K562 (cell line): ENCODE data around the gene PTPRU. TPM values are rescaled to one million over a fixed set of nuclear protein-coding genes. Genes with fewer than 3 reads are reported as not detected.
A peak's percentile ranks its signal among the peaks of the same experiment; 100 is the strongest.

ENCODE experiments used
- ATAC-seq: fragments of 200-7000 bp; cut with Tn5 transposase; 3 replicates; pipeline ENCODE4 v1.9.1; 2020; ENCODE audit warnings: moderate library complexity
- BruUV-seq: library from RNA; stranded (reverse); fragments of 400-500 nt; replicated peaks from 2 replicates; lab custom pipeline; 2021; lab: Mats Ljungman, UMichigan
- CTCF ChIA-PET: fragments of 300-600 bp; formaldehyde crosslinking; extraction: SDS; loops from one replicate; lab custom pipeline; 2021; ENCODE audit warnings: low intra/inter-chr PET ratio; lab: Yijun Ruan, JAX
- POLR2A ChIA-PET: fragments of 300-600, 350-650 bp; sonication (Branson Sonifier 250); formaldehyde crosslinking; extraction: SDS; loops from one replicate; lab custom pipeline; 2021; ENCODE audit warnings: antibody characterized with exemption, inconsistent platforms; lab: Yijun Ruan, JAX
- DNase-seq, 4 experiments: peaks; one replicate each; pipeline versions ENCODE4 v3.0.0 to v3.0.0-alpha.2; 2011 to 2018; ENCODE audit warnings: low spot score in 3 of 4, mixed read lengths in 3 of 4; ENCODE audit errors: extremely low read depth in 1 of 4
- FAIRE-seq: peaks from 2 replicates; lab custom pipeline; 2011; peaks lifted over from hg19 to GRCh38; lab: Jason Lieb, UNC
- H2AFZ ChIP-seq: 2 replicates; pipeline ENCODE4 v1.6.0; 2011; ENCODE audit warnings: low read depth, low read length, control low read depth, inconsistent platforms
- H3K27ac ChIP-seq: fragments of 200-600 bp; 3 replicates; pipeline ENCODE4 v1.8.0; 2011; ENCODE audit warnings: low read depth, mild to moderate bottlenecking, control low read depth, inconsistent platforms, low read length, moderate library complexity, mixed read lengths; ENCODE audit errors: extremely low read depth
- H3K27me3 ChIP-seq, 2 experiments: fragments of 300-600 bp in 1 of 2; 2 replicates in 1 of 2; 3 replicates in 1 of 2; pipeline versions ENCODE4 v1.6.0 to v1.8.0; 2011; ENCODE audit warnings: inconsistent platforms in 2 of 2, low read length in 2 of 2, mild to moderate bottlenecking in 1 of 2, mixed read lengths in 1 of 2, moderate library complexity in 1 of 2; ENCODE audit not compliant: control insufficient read depth in 2 of 2, insufficient read depth in 2 of 2
- H3K36me3 ChIP-seq: fragments of 300-600 bp; 3 replicates; pipeline ENCODE4 v1.8.0; 2011; ENCODE audit warnings: mild to moderate bottlenecking, low read length, inconsistent platforms; ENCODE audit not compliant: control insufficient read depth, insufficient read depth
- H3K4me1 ChIP-seq, 2 experiments: fragments of 200-600 bp in 1 of 2; replicated peaks in 1 of 2; 2 replicates in 1 of 2; 3 replicates in 1 of 2; pipeline versions ENCODE4 v1.5.1 to v1.8.0; 2011; ENCODE audit warnings: inconsistent platforms in 2 of 2, low read length in 2 of 2, mild to moderate bottlenecking in 1 of 2, mixed read lengths in 1 of 2, moderate library complexity in 1 of 2; ENCODE audit not compliant: control insufficient read depth in 2 of 2, insufficient read depth in 2 of 2
- H3K4me2 ChIP-seq: 2 replicates; pipeline ENCODE4 v1.6.1; 2011; ENCODE audit warnings: low read length, control low read depth, inconsistent platforms, mixed read lengths; ENCODE audit not compliant: insufficient read depth
- H3K4me3 ChIP-seq: fragments of 200-600 bp; sonication (generic), shearing (Covaris generic); 2 replicates; pipeline ENCODE4 v1.5.1; 2016; ENCODE audit warnings: control low read depth, inconsistent platforms
- H3K79me2 ChIP-seq: fragments of 200-600 bp; 3 replicates; pipeline ENCODE4 v1.8.0; 2011; ENCODE audit warnings: low read length, inconsistent platforms; ENCODE audit not compliant: control insufficient read depth, insufficient read depth
- H3K9ac ChIP-seq, 2 experiments: 2 replicates each; pipeline versions ENCODE4 v1.6.0 to v1.6.1; 2011; ENCODE audit warnings: low read depth in 2 of 2, low read length in 2 of 2, control low read depth in 1 of 2, inconsistent platforms in 1 of 2, mild to moderate bottlenecking in 1 of 2, mixed read lengths in 1 of 2; ENCODE audit not compliant: insufficient read depth in 1 of 2
- H3K9me1 ChIP-seq: one replicate; pipeline ENCODE4 v1.6.0; 2011; ENCODE audit warnings: inconsistent platforms, mild to moderate bottlenecking, low read length, moderate library complexity; ENCODE audit not compliant: control insufficient read depth, insufficient read depth
- H3K9me3 ChIP-seq: replicated peaks from 2 replicates; pipeline ENCODE4 v1.5.1; 2011; ENCODE audit warnings: low read depth, low read length, inconsistent platforms; ENCODE audit not compliant: control insufficient read depth, insufficient read depth
- H4K20me1 ChIP-seq: replicated peaks from 2 replicates; pipeline ENCODE4 v1.6.1; 2011; ENCODE audit warnings: low read length, inconsistent platforms, mixed read lengths; ENCODE audit not compliant: control insufficient read depth, insufficient read depth
- CBFB ChIP-seq: sonication (generic); formaldehyde crosslinking; IDR thresholded peaks from 2 replicates; pipeline ENCODE4 v1.4.0; 2020; ENCODE audit warnings: mild to moderate bottlenecking, missing genetic modification reagents
- CSDE1 ChIP-seq, 2 experiments: fragments of 450-650 bp; IDR thresholded peaks; 2 replicates each; pipeline ENCODE4 v1.6.1; 2016; ENCODE audit warnings: mild to moderate bottlenecking in 1 of 2
- ETS1 ChIP-seq: conservative IDR thresholded peaks from 2 replicates; pipeline ENCODE4 v1.6.1; 2011; ENCODE audit warnings: low read depth, mild to moderate bottlenecking, low read length; ENCODE audit not compliant: control insufficient read depth
- HDAC1 ChIP-seq, 2 experiments: fragments of 450-650 bp; IDR thresholded peaks; 2 replicates each; pipeline ENCODE4 v1.6.1; 2016 to 2017; ENCODE audit warnings: inconsistent platforms in 1 of 2, mild to moderate bottlenecking in 1 of 2, moderate library complexity in 1 of 2
- IRF2 ChIP-seq: sonication (generic); formaldehyde crosslinking; IDR thresholded peaks from 2 replicates; pipeline ENCODE4 v1.8.1; 2022; ENCODE audit warnings: mild to moderate bottlenecking, missing genetic modification reagents
- MIER1 ChIP-seq: fragments of 450-650 bp; IDR thresholded peaks from 2 replicates; pipeline ENCODE4 v1.6.1; 2016; ENCODE audit warnings: antibody characterized with exemption, mild to moderate bottlenecking, low read depth
- POLR2AphosphoS2 ChIP-seq: IDR thresholded peaks from 2 replicates; pipeline ENCODE4 v1.6.1; 2012; ENCODE audit warnings: low read length, improper control_type of control experiment
- POU5F1 ChIP-seq: fragments of 150-350 bp; IDR thresholded peaks from 2 replicates; pipeline ENCODE4 v1.6.1; 2014; ENCODE audit warnings: borderline replicate concordance, low read length, low read depth, mild to moderate bottlenecking; ENCODE audit not compliant: partially characterized antibody
- RBM34 ChIP-seq: fragments of 200-400 bp; formaldehyde crosslinking; IDR thresholded peaks from 2 replicates; pipeline ENCODE4 v1.6.1; 2018; ENCODE audit warnings: low read length, borderline replicate concordance; ENCODE audit not compliant: insufficient read depth
- SIRT6 ChIP-seq: IDR thresholded peaks from one replicate; pipeline ENCODE4 v1.6.1; 2012; ENCODE audit warnings: low read depth, mild to moderate bottlenecking, control low read depth, inconsistent platforms, low read length, moderate library complexity
- SLC30A9 ChIP-seq: fragments of 250-450 bp; sonication (Bioruptor Pico); IDR thresholded peaks from 2 replicates; pipeline ENCODE4 v1.8.0; 2022; ENCODE audit warnings: mild to moderate bottlenecking, moderate library complexity
- SP1 ChIP-seq: sonication (generic); formaldehyde crosslinking; IDR thresholded peaks from 2 replicates; pipeline ENCODE4 v1.8.1; 2022; ENCODE audit warnings: mild to moderate bottlenecking, missing genetic modification reagents
- SRSF7 ChIP-seq: fragments of 200-400 bp; formaldehyde crosslinking; optimal IDR thresholded peaks from 2 replicates; pipeline ENCODE3; 2017; ENCODE audit warnings: mild to moderate bottlenecking, low read depth, low read length
- YBX1 ChIP-seq: fragments of 450-650 bp; IDR thresholded peaks from 2 replicates; pipeline ENCODE4 v1.7.1; 2016; ENCODE audit warnings: mild to moderate bottlenecking
- ZNF146 ChIP-seq: IDR thresholded peaks from one replicate; pipeline ENCODE4 v1.6.1; 2018; ENCODE audit warnings: missing compliant biosample characterization; ENCODE audit not compliant: unreplicated experiment
- ZNF695 ChIP-seq: fragments of 450-650 bp; formaldehyde crosslinking; IDR thresholded peaks from 2 replicates; pipeline ENCODE4 v1.4.0; 2020; ENCODE audit warnings: mild to moderate bottlenecking, moderate library complexity
- ZNF699 ChIP-seq: fragments of 250-450 bp; sonication (Bioruptor Pico); IDR thresholded peaks from 2 replicates; pipeline ENCODE4 v1.8.0; 2021; ENCODE audit warnings: mild to moderate bottlenecking, moderate library complexity; ENCODE audit not compliant: insufficient replicate concordance
- ZNF780A ChIP-seq: fragments of 250-450 bp; sonication (Bioruptor Pico); IDR thresholded peaks from 2 replicates; pipeline ENCODE4 v1.5.0; 2021; ENCODE audit warnings: mild to moderate bottlenecking
- ZSCAN29 ChIP-seq: fragments of 450-650 bp; IDR thresholded peaks from 2 replicates; pipeline ENCODE4 v1.6.1; 2017
- WGBS: fragments of 100-300 bp; shearing (Covaris generic); methylation state at CpG from one replicate; pipeline ENCODE4 v1.1.6; 2016; ENCODE audit warnings: low coverage, mixed read lengths; ENCODE audit not compliant: insufficient coverage; ENCODE audit errors: missing lambda C conversion rate; 5-methylcytosine and 5-hydroxymethylcytosine counted together
- in situ Hi-C: fragments of 300-500 bp; cut with MboI; formaldehyde crosslinking; loops from 4 replicates; pipeline ENCODE4 v1.15.0; 2018; ENCODE audit warnings: inconsistent platforms, mixed read lengths
- intact Hi-C: fragments of 100-400 bp; cut with micrococcal nuclease; formaldehyde crosslinking; loops from 2 replicates; pipeline ENCODE4 v1.14.2; 2022
- polyA plus RNA-seq, 8 experiments: library from polyadenylated mRNA; depleted of rRNA in 4 of 8; stranded (reverse) in 5 of 8; unstranded in 3 of 8; fragments of >200 nt; fragmentation: Nextera tagmentation in 2 of 8; fragmentation: Illumina TruSeq in 1 of 8; extraction: Ambion mirVana in 2 of 8; extraction: Trizol in 1 of 8; gene quantifications; 2 replicates each; pipeline versions ENCODE4 v1.2.1 to v1.2.3, GENCODE V29; 2011 to 2014; ENCODE audit warnings: inconsistent platforms in 1 of 8, missing spikeins in 1 of 8
- total RNA-seq, 7 experiments: library from RNA; depleted of rRNA in 6 of 7; stranded (reverse); fragments of >200 nt in 6 of 7; fragmentation: Illumina TruSeq in 2 of 7; extraction: Trizol in 2 of 7; gene quantifications; 2 replicates each; pipeline versions ENCODE4 v1.2.1 to v1.2.3, GENCODE V29; 2011 to 2021; ENCODE audit warnings: low replicate concordance in 1 of 7

The PTPRU gene
- total and polyA plus RNA-seq, 9 of the 15 experiments (the other 6 are each of a cell fraction or from before 2014, with no cell fraction given): 0.01 to 2.9 (median 1.0) TPM

GRCh38 chr1:29311352-29312030 is 75.2 kb downstream of the PTPRU start:
- ATAC-seq (no peak), DNase-seq (no peak), FAIRE-seq (no peak)
- Histone ChIP-seq H3K4me3 (no peak overlapping the region), H3K79me2 (no peaks in the 10 kb centered on the region), H3K27me3 (peaks cover 12 to 62% of the 10 kb centered on the region in 2 experiments; a peak in 4 of 5 replicates), H3K27ac (no peak overlapping the region), H3K36me3 (no peaks in the 10 kb centered on the region), H2AFZ (no peak overlapping the region), H3K9me1 (no peaks in the 10 kb centered on the region), H3K9ac (peak overlapping the region in 1 of 2 experiments; percentile 17; a peak in 1 of 4 replicates)
- POLR2A ChIA-PET: no interaction called here
- intact Hi-C loops: no loop called here
- BruUV-seq: no TSS peak
- TF ChIP-seq SIRT6: no peak
- no peak for TF ChIP-seq ZNF699 (CRISPR knock-in tag)
- no peak for TF ChIP-seq HDAC1 (IDR thresholded peaks at IDR 0.05)
- TF ChIP-seq CBFB (CRISPR knock-in tag): no peak
- TF ChIP-seq POU5F1: no peak
- no peak for TF ChIP-seq RBM34
- TF ChIP-seq POLR2AphosphoS2: no peak
- no peak for TF ChIP-seq SP1
- no peak for TF ChIP-seq IRF2 (CRISPR knock-in tag)
- TF ChIP-seq SLC30A9 (CRISPR knock-in tag): no peak
- TF ChIP-seq ZNF146 (CRISPR knock-in tag): no peak
- TF ChIP-seq SRSF7: no peak
- no peak for TF ChIP-seq ZNF695 (CRISPR knock-in tag)
- no peak for TF ChIP-seq CSDE1 (IDR thresholded peaks at IDR 0.05)
- TF ChIP-seq ZSCAN29: no peak
- TF ChIP-seq YBX1: no peak
- TF ChIP-seq MIER1: no peak
- no peak for TF ChIP-seq ZNF780A (CRISPR knock-in tag)
- TF ChIP-seq ETS1: no peak
- TF ChIP-seq, all 486 proteins: peak for 0
- 2% methylated on average over 16 of the region's 16 CpGs for WGBS
- CTCF ChIA-PET: no interaction called here
- peaks cover 0 to 7% of the 10 kb centered on the region in 2 experiments; a peak in 2 of 5 replicates for H3K4me1 ChIP-seq
- peaks cover 9% of the 10 kb centered on the region; the same call in 1 of the 2 replicates for H4K20me1 ChIP-seq
- H3K4me2 ChIP-seq: no peak overlapping the region
- H3K9me3 ChIP-seq: no peaks in the 10 kb centered on the region
- in situ Hi-C loops: no loop called here
